Measurements from ENCODE around the gene SLC35F4.
"Not testable (repeated sequence)": the region's sequence is repeated elsewhere in the genome, so short reads cannot be mapped to it uniquely, and the experiment has no call there.

Gene SLC35F4

GRCh38 chr14:57722141-57722540, 143.8 kb downstream of the SLC35F4 start:
- DNase-seq, result not testable (repeated sequence)

- no peak for DNase-seq
These were observed 151.4 kb downstream of the SLC35F4 start for GRCh38 chr14:57714487-57714931.

GRCh38 chr14:57712698-57713097, 153.2 kb downstream of the SLC35F4 start:
- no peak for DNase-seq

- DNase-seq, result no peak
These were observed 153.8 kb downstream of the SLC35F4 start for GRCh38 chr14:57712102-57712501.

GRCh38 chr14:57709909-57710308, 156.0 kb downstream of the SLC35F4 start:
- no peak for DNase-seq

GRCh38 chr14:57709086-57709485, 156.8 kb downstream of the SLC35F4 start:
- not testable (repeated sequence) for DNase-seq

- no peak for DNase-seq
These were observed 158.7 kb downstream of the SLC35F4 start for GRCh38 chr14:57707219-57707618.

GRCh38 chr14:57704763-57705162, 161.1 kb downstream of the SLC35F4 start:
- no peak for DNase-seq

- DNase-seq, result no peak
These were observed 165.9 kb downstream of the SLC35F4 start for GRCh38 chr14:57699947-57700346.

GRCh38 chr14:57692671-57693070, 173.2 kb downstream of the SLC35F4 start:
- DNase-seq, result no peak

- no peak for DNase-seq
These were observed 178.5 kb downstream of the SLC35F4 start for GRCh38 chr14:57687416-57687815.

GRCh38 chr14:57686304-57686703, 179.6 kb downstream of the SLC35F4 start:
- no peak for DNase-seq

- DNase-seq, result no peak
These were observed 194.9 kb downstream of the SLC35F4 start for GRCh38 chr14:57671021-57671420.

GRCh38 chr14:57660208-57660607, 205.7 kb downstream of the SLC35F4 start:
- no peak for DNase-seq

- DNase-seq, result no peak
These were observed 206.8 kb downstream of the SLC35F4 start for GRCh38 chr14:57659052-57659451.

- no peak for DNase-seq
These were observed 208.4 kb downstream of the SLC35F4 start for GRCh38 chr14:57657487-57657886.

GRCh38 chr14:57656853-57657252, 209.0 kb downstream of the SLC35F4 start:
- DNase-seq, result no peak

- no peak for DNase-seq
These were observed 213.1 kb downstream of the SLC35F4 start for GRCh38 chr14:57652769-57653168.

- DNase-seq, result no peak
These were observed 224.1 kb downstream of the SLC35F4 start for GRCh38 chr14:57641776-57642175.

- no peak for DNase-seq
These were observed 225.9 kb downstream of the SLC35F4 start for GRCh38 chr14:57640036-57640435.

- no peak for DNase-seq
These were observed 228.0 kb downstream of the SLC35F4 start for GRCh38 chr14:57637901-57638300.

GRCh38 chr14:57634335-57634734, 231.6 kb downstream of the SLC35F4 start:
- no peak for DNase-seq

GRCh38 chr14:57632649-57633048, 233.2 kb downstream of the SLC35F4 start:
- DNase-seq, result no peak

- no peak for DNase-seq
These were observed 248.4 kb downstream of the SLC35F4 start for GRCh38 chr14:57617510-57617909.

- no peak for DNase-seq
These were observed 252.9 kb downstream of the SLC35F4 start for GRCh38 chr14:57612946-57613345.

GRCh38 chr14:57611555-57612075, 254.3 kb downstream of the SLC35F4 start:
- no peak for DNase-seq
